ENCODE measurements around the gene NRTN. TPM values are rescaled to one million over a fixed set of nuclear protein-coding genes. Genes with fewer than 3 reads are reported as not detected.
A peak's percentile ranks its signal among the peaks of the same experiment; 100 is the strongest.

The NRTN gene, protein sequence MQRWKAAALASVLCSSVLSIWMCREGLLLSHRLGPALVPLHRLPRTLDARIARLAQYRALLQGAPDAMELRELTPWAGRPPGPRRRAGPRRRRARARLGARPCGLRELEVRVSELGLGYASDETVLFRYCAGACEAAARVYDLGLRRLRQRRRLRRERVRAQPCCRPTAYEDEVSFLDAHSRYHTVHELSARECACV
- 0.85 TPM for total RNA-seq

DNA sequence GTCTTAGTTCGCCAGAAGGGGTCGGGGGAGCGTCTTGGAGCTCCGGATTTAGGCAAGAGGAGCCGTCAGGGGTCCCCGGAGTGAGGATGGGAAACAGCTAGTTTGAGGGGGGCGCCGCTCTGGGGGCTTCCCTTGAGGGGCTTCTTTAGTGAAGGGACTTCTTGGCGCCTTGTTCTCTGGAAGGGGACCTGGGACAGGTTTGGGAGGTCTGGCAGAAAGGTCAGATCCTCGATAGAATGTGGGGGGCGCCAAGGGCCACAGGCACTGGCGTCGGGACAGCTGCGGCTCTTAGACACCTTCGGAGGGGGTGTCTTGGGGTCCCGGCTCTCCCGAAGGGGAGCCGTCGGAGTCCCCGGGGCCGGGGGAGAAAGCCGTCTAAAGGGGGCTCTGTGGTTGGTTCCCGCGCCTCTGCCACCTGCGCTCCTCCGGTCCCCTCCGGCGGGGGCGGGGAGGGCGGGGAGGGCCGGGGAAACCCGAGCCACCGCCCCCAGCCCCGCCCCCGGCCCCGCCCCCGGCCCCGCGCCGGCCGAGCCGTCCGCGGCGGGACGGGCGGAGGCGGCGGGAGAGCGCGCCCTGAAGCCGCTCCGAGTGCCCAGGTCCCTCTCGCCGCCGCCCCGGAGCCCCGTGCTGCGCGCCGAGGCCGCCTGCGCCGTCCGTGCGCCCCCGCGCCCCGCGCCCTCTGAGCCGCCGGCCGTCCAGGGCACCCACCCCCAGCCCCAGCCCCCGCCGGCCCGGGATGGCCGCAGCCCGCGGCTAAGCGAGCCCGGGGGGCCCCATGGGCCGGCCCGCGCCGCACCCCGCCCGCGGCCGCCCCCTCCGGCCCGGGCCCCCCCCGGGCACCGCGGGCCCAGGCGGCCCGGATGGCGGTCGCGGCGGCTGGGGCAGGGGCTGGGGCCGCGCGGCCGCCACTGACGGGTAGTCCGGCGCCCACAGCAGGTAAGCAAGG is at the start of gene NRTN:
Gene NRTN (plus strand): TSS at position 552 of the 946 bp plus-strand sequence. CDS start 19,099 bp downstream, outside the sequence.
- H3K27me3 ChIP-seq = peaks cover 16% of the 10 kb centered on the region
- no peak for DNase-seq (ENCODE audit: low spot score in 2 of 2)
- no peak within 1 kb of the TSS for H3K27ac ChIP-seq
- intact Hi-C loops (cut with DNase I) = loop anchor here (1.0 to 10.0 kb wide), 2 partner anchors 99 to 220 kb away; partner anchors contain the start of gene NDUFA11
- no peaks in the 10 kb centered on the region for H3K9me3 ChIP-seq
- peaks cover 3% of the 10 kb centered on the region in 2 donors for H3K4me1 ChIP-seq
- H3K36me3 ChIP-seq = no peaks in the 10 kb centered on the region
- TF ChIP-seq, protein P1, sequence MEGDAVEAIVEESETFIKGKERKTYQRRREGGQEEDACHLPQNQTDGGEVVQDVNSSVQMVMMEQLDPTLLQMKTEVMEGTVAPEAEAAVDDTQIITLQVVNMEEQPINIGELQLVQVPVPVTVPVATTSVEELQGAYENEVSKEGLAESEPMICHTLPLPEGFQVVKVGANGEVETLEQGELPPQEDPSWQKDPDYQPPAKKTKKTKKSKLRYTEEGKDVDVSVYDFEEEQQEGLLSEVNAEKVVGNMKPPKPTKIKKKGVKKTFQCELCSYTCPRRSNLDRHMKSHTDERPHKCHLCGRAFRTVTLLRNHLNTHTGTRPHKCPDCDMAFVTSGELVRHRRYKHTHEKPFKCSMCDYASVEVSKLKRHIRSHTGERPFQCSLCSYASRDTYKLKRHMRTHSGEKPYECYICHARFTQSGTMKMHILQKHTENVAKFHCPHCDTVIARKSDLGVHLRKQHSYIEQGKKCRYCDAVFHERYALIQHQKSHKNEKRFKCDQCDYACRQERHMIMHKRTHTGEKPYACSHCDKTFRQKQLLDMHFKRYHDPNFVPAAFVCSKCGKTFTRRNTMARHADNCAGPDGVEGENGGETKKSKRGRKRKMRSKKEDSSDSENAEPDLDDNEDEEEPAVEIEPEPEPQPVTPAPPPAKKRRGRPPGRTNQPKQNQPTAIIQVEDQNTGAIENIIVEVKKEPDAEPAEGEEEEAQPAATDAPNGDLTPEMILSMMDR (IDR thresholded peaks at IDR 0.05) = no peak
- peak within 1 kb of the TSS; percentile 33 to 49 for H3K4me3 ChIP-seq

DNA sequence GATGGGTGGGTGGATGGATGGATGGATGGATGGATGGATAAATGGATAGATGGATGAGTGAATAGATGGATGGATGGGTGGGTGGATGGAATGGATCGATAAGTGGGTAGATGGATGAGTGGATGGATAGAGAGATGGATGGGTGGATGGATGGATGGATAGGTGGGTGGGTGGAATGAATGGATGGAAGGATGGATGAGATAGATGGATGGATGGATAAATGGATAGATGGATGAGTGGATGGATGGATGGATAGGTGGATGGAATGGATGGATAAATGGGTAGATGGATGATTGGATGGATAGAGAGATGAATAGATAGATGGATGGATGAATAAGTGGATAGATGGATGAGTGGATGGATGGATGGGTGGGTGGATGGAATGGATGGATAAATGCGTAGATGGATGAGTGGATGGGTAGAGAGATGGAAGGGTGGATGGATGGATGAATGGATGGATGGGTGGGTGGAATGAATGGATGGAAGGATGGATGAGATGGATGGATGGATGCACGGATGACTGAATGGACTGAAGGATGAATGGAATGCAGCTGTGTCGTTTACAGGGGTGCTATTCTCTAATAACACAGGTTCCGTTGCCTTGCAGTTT is 42.2 kb upstream of the NRTN start:
- Histone ChIP-seq H3K36me3 (no peaks in the 10 kb centered on the region), H3K9me3 (no peaks in the 10 kb centered on the region), H3K4me1 (no peaks in the 10 kb centered on the region), H3K4me3 (no peak overlapping the region), H3K27ac (no peak overlapping the region), H3K27me3 (no peaks in the 10 kb centered on the region)
- TF ChIP-seq, protein P1 (IDR thresholded peaks at IDR 0.05) = no peak
- no peak for DNase-seq (ENCODE audit: low spot score in 2 of 2)
- intact Hi-C loops (cut with DNase I) = no loop called here

DNA sequence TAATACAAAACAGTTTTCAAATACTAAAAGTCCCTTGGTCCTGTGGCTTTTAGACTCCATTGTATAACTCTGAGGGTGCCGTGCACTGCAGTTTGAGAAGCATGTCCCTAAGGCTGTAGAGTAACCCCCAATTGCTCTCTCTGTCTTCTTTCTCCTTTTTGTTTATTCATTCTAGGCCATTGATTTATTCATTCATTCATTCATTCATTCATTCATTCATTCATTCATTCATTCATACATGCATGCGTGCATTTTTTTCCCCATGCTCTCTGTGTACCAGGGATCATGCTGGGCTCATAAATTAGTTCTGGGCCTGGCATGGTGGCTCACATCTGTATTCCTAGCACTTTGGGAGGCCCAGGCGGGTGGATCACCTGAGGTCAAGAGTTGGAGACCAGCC is 39.6 kb upstream of the NRTN start:
- TF ChIP-seq, protein P1 (IDR thresholded peaks at IDR 0.05) = no peak

DNA sequence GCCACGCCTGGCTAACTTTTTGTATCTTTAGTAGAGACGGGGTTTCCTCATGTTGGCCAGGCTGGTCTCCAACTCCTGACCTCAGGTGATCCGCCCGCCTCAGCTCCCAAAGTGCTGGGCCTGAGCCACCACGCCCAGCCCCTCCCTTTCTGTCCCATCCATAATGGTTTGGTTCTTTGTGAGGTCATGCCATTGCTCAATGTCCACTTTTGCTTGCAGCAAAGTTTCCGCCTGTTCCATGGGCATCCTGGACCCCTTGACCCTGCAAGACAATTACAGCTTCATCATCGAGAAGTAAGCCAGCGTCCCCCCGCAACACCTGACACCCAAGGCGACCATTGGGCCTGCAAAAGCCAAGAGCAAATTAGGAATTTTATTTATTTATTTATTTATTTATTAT is 36.9 kb upstream of the NRTN start:
- no peaks in the 10 kb centered on the region for H3K27me3 ChIP-seq
- intact Hi-C loops (cut with DNase I) = no loop called here

More for the DNA sequence above, 39.6 kb upstream of the NRTN start:
- no peaks in the 10 kb centered on the region for H3K36me3 ChIP-seq
- H3K27me3 ChIP-seq = no peaks in the 10 kb centered on the region
- intact Hi-C loops (cut with DNase I) = no loop called here
- DNase-seq (ENCODE audit: low spot score in 2 of 2) = no peak
- H3K4me3 ChIP-seq = no peak overlapping the region
- H3K27ac ChIP-seq = no peak overlapping the region
- H3K4me1 ChIP-seq = no peaks in the 10 kb centered on the region
- H3K9me3 ChIP-seq = no peaks in the 10 kb centered on the region

DNA sequence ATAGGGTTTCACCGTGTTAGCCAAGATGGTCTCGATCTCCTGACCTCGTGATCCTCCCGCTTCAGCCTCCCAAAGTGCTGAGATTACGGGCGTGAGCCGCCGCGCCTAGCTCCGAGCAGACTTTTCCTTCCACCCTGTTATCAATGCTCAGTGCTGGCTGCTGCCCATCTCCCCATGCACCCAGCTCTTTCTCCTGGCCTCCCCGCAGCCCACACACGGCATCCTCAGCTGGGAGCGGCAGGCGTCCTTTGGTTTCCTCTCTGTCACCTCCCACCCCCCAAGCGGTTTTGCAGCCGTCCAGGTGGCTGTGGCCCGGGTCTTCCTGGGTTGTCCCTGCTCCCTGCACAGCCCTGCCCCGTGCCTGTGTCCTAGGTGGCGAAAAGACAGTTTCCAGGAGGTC is 32.5 kb upstream of the NRTN start:
- DNase-seq (ENCODE audit: low spot score in 2 of 2) = no peak
- no peak overlapping the region for H3K27ac ChIP-seq
- TF ChIP-seq, protein P1 (IDR thresholded peaks at IDR 0.05) = no peak
- no peaks in the 10 kb centered on the region for H3K36me3 ChIP-seq
- no peaks in the 10 kb centered on the region for H3K9me3 ChIP-seq
- intact Hi-C loops (cut with DNase I) = no loop called here
- no peaks in the 10 kb centered on the region for H3K4me1 ChIP-seq
- no peak overlapping the region for H3K4me3 ChIP-seq
- no peaks in the 10 kb centered on the region for H3K27me3 ChIP-seq

More for the DNA sequence above, 36.9 kb upstream of the NRTN start:
- Histone ChIP-seq H3K36me3 (no peaks in the 10 kb centered on the region), H3K27ac (no peak overlapping the region), H3K4me3 (no peak overlapping the region), H3K9me3 (no peaks in the 10 kb centered on the region), H3K4me1 (no peaks in the 10 kb centered on the region)
- DNase-seq (ENCODE audit: low spot score in 2 of 2) = no peak
- TF ChIP-seq, protein P1 (IDR thresholded peaks at IDR 0.05) = no peak
